Thyroid gland (tissue), 4 donors: ENCODE results near the gene CORO1A. TPM values are rescaled to one million over a fixed set of nuclear protein-coding genes. Genes with fewer than 3 reads are reported as not detected.
"Not testable (repeated sequence)": the region's sequence is repeated elsewhere in the genome, so short reads cannot be mapped to it uniquely, and the experiment has no call there.

ENCODE experiments used
- DNase-seq, 2 donors: peaks; one replicate each; pipeline ENCODE4 v3.0.0-alpha.2; 2019
- H3K27ac ChIP-seq, 3 donors: fragments of 200-600 bp; sonication (generic); 1 replicate in 2 of 3; 2 replicates in 1 of 3; pipeline ENCODE4 v1.5.1; 2016 to 2019; ENCODE audit warnings: mild to moderate bottlenecking in 1 of 3, moderate library complexity in 1 of 3
- H3K27me3 ChIP-seq: fragments of 200-600 bp; sonication (generic); one replicate; pipeline ENCODE4 v1.5.1; 2019
- H3K36me3 ChIP-seq, 2 donors: fragments of 200-600 bp; sonication (generic); one replicate each; pipeline ENCODE4 v1.5.1; 2016 to 2019
- H3K4me1 ChIP-seq, 2 donors: fragments of 200-600 bp; sonication (generic); one replicate each; pipeline ENCODE4 v1.5.1; 2017 to 2019
- H3K4me3 ChIP-seq, 3 donors: fragments of 200-600 bp; sonication (generic); replicated peaks in 1 of 3; 1 replicate in 2 of 3; 2 replicates in 1 of 3; pipeline ENCODE4 v1.5.1; 2016; ENCODE audit warnings: mild to moderate bottlenecking in 1 of 3
- H3K9me3 ChIP-seq: fragments of 200-600 bp; sonication (generic); one replicate; pipeline ENCODE4 v1.5.1; 2017
- POLR2A ChIP-seq, 2 donors: fragments of 450-650 bp; IDR thresholded peaks; one replicate each; pipeline ENCODE4 v1.6.1; 2017; ENCODE audit warnings: antibody characterized with exemption in 2 of 2, mild to moderate bottlenecking in 2 of 2, moderate library complexity in 1 of 2
- WGBS, 2 donors: methylation state at CpG; one replicate each; pipeline ENCODE4 v1.1.5; 2017; 5-methylcytosine and 5-hydroxymethylcytosine counted together
- intact Hi-C: fragments of 100-400 bp; cut with DNase I; formaldehyde crosslinking; loops from one replicate; pipeline ENCODE4 v1.15.1; 2023
- total RNA-seq, 4 donors: library from RNA; depleted of rRNA; stranded (reverse); fragments of >200 nt; gene quantifications; one replicate each; pipeline ENCODE4 v1.2.3, GENCODE V29; 2016
- TF ChIP-seq, protein P1 (sequence below), 6 experiments: fragments of 200-600 bp in 3 of 6; fragments of 450-650 bp in 3 of 6; sonication (generic) in 3 of 6; IDR thresholded peaks; one replicate each; pipeline ENCODE4 v1.5.1; 2016 to 2019; ENCODE audit warnings: antibody characterized with exemption in 6 of 6, mild to moderate bottlenecking in 2 of 6, inconsistent platforms in 1 of 6, moderate library complexity in 1 of 6

CORO1A gene
- total RNA-seq, 4 donors from 2014 or later: 7.3 to 14.8 (median 11.2) TPM

- Histone ChIP-seq H3K4me3 (no peak overlapping the region), H3K27ac (no peak overlapping the region), H3K27me3 (no peaks in the 10 kb centered on the region), H3K4me1 (no peaks in the 10 kb centered on the region), H3K9me3 (no peaks in the 10 kb centered on the region), H3K36me3 (no peaks in the 10 kb centered on the region)
- TF ChIP-seq, protein P1, sequence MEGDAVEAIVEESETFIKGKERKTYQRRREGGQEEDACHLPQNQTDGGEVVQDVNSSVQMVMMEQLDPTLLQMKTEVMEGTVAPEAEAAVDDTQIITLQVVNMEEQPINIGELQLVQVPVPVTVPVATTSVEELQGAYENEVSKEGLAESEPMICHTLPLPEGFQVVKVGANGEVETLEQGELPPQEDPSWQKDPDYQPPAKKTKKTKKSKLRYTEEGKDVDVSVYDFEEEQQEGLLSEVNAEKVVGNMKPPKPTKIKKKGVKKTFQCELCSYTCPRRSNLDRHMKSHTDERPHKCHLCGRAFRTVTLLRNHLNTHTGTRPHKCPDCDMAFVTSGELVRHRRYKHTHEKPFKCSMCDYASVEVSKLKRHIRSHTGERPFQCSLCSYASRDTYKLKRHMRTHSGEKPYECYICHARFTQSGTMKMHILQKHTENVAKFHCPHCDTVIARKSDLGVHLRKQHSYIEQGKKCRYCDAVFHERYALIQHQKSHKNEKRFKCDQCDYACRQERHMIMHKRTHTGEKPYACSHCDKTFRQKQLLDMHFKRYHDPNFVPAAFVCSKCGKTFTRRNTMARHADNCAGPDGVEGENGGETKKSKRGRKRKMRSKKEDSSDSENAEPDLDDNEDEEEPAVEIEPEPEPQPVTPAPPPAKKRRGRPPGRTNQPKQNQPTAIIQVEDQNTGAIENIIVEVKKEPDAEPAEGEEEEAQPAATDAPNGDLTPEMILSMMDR (IDR thresholded peaks at IDR 0.05): no peak
- no peak for TF ChIP-seq POLR2A (IDR thresholded peaks at IDR 0.05)
- no peak for DNase-seq
- WGBS, 2 donors: 89 to 91% methylated on average over 7 of the region's 7 CpGs
- intact Hi-C loops: no loop called here
Measured at GRCh38 chr16:30173054-30173453, 10.3 kb upstream of the CORO1A start.

- DNase-seq, H3K27ac ChIP-seq, H3K27me3 ChIP-seq, H3K4me3 ChIP-seq, H3K36me3 ChIP-seq, H3K4me1 ChIP-seq, H3K9me3 ChIP-seq, intact Hi-C loops: not testable (repeated sequence)
- WGBS, 2 donors: 82 to 88% methylated on average over 6 of the region's 6 CpGs
Measured at GRCh38 chr16:30176876-30177275, 6.5 kb upstream of the CORO1A start.

DNA sequence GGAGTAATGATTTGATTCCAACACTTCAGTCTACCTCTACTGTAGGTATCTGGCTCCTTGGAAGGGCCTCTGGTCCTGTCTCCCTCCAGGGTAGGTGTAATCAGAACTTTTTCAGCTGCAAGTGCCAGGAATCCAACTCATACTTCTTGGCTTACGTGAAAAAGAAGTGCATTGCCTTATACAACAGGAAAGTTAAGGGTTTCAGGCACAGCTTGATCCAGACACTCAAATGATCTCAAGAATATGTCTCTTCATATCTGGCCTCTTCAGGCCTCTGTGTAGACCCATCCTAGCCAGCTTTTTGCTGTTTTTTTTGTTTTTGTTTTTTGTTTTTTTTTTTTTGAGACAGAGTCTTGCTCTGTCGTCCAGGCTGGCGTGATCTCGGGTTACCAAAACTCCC is 4.2 kb upstream of the CORO1A start:
- DNase-seq: no peak
- TF ChIP-seq POLR2A (IDR thresholded peaks at IDR 0.05): no peak
- TF ChIP-seq, protein P1 (IDR thresholded peaks at IDR 0.05): no peak
- Histone ChIP-seq H3K4me1 (peaks cover 10% of the 10 kb centered on the region in 2 donors), H3K36me3 (no peaks in the 10 kb centered on the region), H3K9me3 (no peaks in the 10 kb centered on the region), H3K4me3 (no peak overlapping the region), H3K27ac (no peak overlapping the region), H3K27me3 (no peaks in the 10 kb centered on the region)
- intact Hi-C loops: no loop called here
- WGBS, 2 donors: 91 to 94% methylated on average over 4 of the region's 4 CpGs

DNA sequence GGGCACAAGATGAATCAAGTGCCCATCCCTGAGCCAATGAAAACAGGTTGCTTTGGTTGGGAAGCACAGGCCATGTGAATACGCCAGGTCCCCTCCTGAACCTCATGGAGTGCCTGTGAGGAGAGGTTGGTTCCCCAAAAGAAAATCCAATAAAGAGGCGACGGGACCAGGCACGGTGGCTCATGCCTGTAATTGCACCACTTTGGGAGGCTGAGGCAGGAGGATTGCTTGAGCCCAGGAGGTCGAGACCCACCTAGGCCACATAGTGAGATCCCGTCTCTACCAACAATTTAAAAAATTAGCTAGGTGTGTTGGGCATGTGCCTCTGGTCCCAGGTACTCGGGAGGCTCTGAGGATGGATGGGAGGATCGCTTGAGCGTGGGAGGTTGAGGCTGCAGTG is 3.5 kb upstream of the CORO1A start:
- Histone ChIP-seq H3K27me3 (no peaks in the 10 kb centered on the region), H3K4me1 (peaks cover 10% of the 10 kb centered on the region in 2 donors), H3K4me3 (no peak overlapping the region), H3K36me3 (no peaks in the 10 kb centered on the region), H3K27ac (no peak overlapping the region), H3K9me3 (no peaks in the 10 kb centered on the region)
- 93 to 94% methylated on average over 9 of the region's 9 CpGs for WGBS, 2 donors
- TF ChIP-seq, protein P1 (IDR thresholded peaks at IDR 0.05): no peak
- TF ChIP-seq POLR2A (IDR thresholded peaks at IDR 0.05): no peak
- DNase-seq: no peak
- intact Hi-C loops: no loop called here

DNA sequence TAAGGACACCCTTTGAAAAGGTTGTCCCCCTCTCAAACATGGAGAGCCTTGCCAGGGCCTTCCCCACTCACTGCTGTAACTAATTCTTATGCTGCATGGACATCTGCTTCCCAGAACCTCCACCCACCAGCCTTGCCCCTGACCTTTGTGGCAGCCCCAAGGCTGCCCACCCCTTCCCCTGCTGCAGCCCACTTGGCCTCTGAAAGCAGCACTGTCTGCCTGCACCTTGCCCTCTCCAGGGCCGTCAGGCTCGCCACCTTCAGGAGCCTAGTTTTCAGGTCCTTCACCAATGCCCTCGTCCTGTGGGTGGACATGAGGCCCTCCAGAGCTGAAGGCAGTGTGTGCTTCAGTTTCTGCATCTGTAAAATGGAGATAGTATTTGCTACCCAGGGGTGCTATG is 2.7 kb upstream of the CORO1A start:
- TF ChIP-seq POLR2A (IDR thresholded peaks at IDR 0.05): no peak
- TF ChIP-seq, protein P1 (IDR thresholded peaks at IDR 0.05): no peak
- H3K36me3 ChIP-seq: no peaks in the 10 kb centered on the region
- no peaks in the 10 kb centered on the region for H3K9me3 ChIP-seq
- no peak for DNase-seq
- no peak overlapping the region for H3K27ac ChIP-seq
- intact Hi-C loops: no loop called here
- H3K27me3 ChIP-seq: no peaks in the 10 kb centered on the region
- H3K4me3 ChIP-seq: no peak overlapping the region
- H3K4me1 ChIP-seq: peaks cover 10% of the 10 kb centered on the region in 2 donors
- WGBS, 2 donors: 69 to 86% methylated on average over 3 of the region's 3 CpGs
